ENCODE data around the gene IPCEF1.
"Not testable (repeated sequence)": the region's sequence is repeated elsewhere in the genome, so short reads cannot be mapped to it uniquely, and the experiment has no call there.

Gene IPCEF1

GRCh38 chr6:154227862-154228520 is 128.6 kb downstream of the IPCEF1 start:
- no peak for DNase-seq

DNA sequence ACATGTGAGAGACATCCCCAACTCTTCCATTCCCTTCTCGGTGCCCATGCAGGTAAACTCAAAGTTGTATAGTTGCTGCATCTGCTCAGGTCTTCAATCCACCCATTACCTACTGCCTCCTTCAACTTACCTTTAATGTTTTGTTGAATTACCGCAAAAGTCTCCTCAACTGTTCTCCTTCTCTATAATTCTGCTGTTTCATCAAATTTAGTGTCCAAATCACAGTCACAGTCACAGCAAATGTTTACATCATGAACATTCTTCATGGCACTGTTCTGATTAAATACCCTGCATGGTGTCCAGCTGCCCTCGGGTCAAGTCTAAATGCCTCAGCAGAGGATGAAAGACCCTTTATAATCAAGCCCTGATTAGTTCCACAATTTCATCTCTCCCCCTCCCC is 130.1 kb downstream of the IPCEF1 start:
- no peak for DNase-seq

- DNase-seq: no peak
These were observed 133.3 kb downstream of the IPCEF1 start for GRCh38 chr6:154223296-154223695.

- no peak for DNase-seq
These were observed 133.9 kb downstream of the IPCEF1 start for GRCh38 chr6:154222716-154223115.

- DNase-seq: peak in 2 of 58 donors; percentile 13 to 19
These were observed 137.4 kb downstream of the IPCEF1 start for GRCh38 chr6:154219250-154219649.

DNA sequence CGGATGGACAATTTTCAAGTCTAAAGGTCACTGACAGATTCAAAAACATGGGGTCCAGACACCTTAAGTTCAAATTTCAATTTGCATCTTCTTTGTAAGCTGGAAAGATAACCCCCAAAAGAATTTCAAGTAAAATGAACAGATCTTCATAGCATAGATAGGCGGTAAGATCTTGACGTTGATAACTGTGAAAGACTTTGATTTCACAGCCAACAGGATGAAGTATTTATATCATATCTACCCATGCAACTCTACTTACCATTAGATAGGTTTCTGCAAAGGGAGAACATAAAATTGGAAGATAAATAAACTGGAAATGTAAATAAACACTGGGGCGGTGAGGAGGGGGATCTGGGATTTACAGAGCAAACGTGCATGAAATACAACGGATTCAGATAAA is 137.8 kb downstream of the IPCEF1 start:
- no peak for DNase-seq

GRCh38 chr6:154218301-154218700 is 138.3 kb downstream of the IPCEF1 start:
- DNase-seq: peak in 2 of 58 donors; percentile 13 to 25

GRCh38 chr6:154213782-154214181 is 142.8 kb downstream of the IPCEF1 start:
- DNase-seq: peak in 9 of 58 donors; percentile 6 to 45 (median 14)

DNA sequence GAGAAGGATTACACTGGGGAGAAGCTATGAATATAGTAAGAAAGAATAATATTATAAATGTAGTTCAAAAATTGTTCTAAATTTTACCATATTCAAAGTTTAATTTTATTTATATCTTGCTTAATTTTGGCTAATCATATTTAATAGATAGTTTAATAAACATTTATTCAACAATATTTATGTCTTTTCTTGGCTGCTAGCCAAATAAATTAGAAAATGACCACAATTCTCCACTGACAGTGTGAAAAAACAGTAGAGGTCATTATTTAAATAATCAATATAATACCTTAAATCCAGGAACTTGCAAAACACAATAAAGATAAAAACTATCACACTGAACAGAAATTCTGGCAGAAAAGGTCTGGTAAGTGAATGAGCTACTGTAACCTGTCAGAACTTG is 145.9 kb downstream of the IPCEF1 start:
- DNase-seq: no peak

DNA sequence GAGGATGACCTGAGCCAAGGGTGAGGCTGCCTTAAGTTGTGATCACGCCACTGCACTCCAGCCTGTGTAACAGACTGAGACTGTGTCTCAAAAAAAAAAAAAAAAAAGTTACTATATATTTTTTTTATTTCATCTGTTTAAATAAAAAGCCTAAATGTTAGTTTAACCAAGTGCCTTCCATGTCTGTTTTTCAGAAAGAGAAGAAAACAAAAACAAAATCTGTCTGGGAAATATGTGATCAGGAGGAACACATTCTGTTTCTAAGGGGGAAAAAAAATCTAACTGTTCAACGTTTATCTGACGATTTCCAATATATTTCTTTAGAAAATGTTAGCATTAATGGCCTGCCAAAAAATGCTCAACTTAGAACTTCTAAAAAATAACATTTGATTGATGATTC is 147.0 kb downstream of the IPCEF1 start:
- DNase-seq: no peak

- peak in 3 of 58 donors; percentile 1 to 26 (median 11) for DNase-seq
These were observed 149.6 kb downstream of the IPCEF1 start for GRCh38 chr6:154206996-154207395.

- DNase-seq: no peak
These were observed 150.5 kb downstream of the IPCEF1 start for GRCh38 chr6:154206141-154206540.

- DNase-seq: no peak
These were observed 153.6 kb downstream of the IPCEF1 start for GRCh38 chr6:154202958-154203357.

- DNase-seq: no peak
These were observed 154.3 kb downstream of the IPCEF1 start for GRCh38 chr6:154202339-154202738.

DNA sequence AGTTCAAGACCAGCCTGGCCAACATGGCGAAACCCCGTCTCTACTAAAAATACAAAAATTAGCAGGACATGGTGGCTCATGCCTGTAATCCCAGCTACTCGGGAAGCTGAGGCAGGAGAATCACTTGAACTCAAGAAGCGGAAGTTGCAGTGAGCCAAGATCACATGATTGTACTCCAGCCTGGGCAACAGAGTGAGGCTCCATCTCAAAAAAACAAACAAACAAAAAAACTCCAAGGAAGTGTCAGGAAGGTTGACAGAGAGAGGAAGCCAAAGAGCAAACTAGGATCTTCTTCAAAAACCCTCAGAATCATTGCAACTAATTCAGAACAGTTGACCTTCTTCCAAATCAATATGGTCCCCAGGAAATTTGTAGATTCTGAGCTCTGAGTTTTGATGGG is 154.9 kb downstream of the IPCEF1 start:
- DNase-seq: not testable (repeated sequence)

- DNase-seq: peak in 2 of 58 donors; percentile 12 to 31
These were observed 159.3 kb downstream of the IPCEF1 start for GRCh38 chr6:154197196-154197860.

- DNase-seq: no peak
These were observed 160.2 kb downstream of the IPCEF1 start for GRCh38 chr6:154196333-154196885.

DNA sequence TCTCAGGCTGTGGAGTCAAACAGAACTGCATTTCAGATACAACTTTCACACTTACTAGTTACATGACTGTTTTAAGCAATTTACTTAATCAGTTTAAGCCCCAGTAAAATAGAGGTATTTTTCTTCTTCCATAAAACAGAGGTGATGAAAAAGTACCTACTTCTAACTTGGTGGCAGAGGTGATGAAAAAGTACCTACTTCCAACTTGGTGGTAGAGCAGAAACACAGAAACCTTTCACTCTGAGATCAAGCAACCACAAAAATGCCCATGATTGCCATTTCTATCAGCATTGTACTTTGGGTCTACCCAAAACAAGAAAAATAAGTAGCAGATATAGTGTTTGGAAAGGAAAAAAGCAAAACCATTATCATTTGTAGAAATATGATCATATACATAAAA is 168.9 kb downstream of the IPCEF1 start:
- DNase-seq: no peak

DNA sequence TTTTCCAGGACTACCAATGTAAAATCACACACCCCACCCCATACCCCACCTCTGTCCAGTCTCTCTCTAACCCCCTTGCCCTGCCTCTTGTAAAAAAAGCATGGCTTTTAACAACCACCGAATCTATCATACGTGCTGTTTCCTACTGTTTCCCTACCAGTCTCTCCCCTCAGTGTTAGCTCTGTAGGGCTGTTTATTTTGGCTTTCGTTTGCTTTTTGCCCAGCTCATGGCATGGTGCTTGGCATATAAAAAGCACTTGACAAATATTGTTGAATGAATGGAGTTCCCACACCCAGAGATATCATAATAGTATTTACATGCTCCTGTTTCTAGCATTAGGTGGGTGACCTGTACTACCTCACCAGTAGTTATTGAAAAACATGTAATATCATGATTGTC is 169.4 kb downstream of the IPCEF1 start:
- DNase-seq: no peak

GRCh38 chr6:154179434-154179833 is 177.2 kb downstream of the IPCEF1 start:
- DNase-seq: no peak

DNA sequence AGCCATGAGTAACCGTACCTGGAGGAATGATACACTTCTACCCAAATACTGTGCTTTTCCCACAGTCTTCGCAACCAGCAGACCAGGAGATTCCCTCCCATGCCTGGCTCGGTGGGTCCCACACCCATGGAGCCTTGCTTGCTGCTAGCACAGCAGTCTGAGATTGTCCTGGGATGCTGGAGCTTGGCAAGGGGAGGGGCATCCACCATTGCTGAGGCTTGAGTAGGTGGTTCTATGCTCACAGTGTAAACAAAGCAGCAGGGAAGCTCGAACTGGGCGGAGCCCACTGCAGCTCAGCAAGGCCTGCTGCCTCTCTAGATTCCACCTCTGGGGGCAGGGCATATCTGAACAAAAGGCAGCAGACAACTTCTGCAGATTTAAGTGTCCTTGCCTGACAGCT is 184.2 kb downstream of the IPCEF1 start:
- DNase-seq: not testable (repeated sequence)

DNA sequence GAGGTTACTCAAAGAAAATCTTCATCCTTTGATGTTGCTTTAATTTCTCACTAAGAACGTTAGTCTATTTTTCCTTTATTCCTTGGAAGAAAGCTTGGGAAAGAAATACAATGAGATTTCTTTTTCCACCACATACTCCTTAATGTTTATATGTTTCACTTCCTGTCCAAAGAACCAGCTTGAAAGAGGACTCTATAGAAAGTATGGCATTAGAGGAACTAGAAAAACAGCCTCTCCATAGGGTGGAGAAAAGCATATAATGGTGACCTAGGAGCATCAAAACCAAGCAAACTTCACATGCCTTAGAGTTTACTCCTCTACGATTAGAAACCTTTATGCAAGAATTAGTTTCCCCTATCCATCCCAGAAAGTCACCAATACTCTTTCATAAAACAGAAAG is 186.5 kb downstream of the IPCEF1 start:
- DNase-seq: no peak

All from anterior cingulate cortex (tissue), 58 donors.